ENCODE measurements around the gene MC4R. TPM values are rescaled to one million over a fixed set of nuclear protein-coding genes. Genes with fewer than 3 reads are reported as not detected.

The MC4R gene
- total and polyA plus RNA-seq, 10 of the 15 experiments (the other 5 are each of a cell fraction or from before 2014, with no cell fraction given): not detected

DNA sequence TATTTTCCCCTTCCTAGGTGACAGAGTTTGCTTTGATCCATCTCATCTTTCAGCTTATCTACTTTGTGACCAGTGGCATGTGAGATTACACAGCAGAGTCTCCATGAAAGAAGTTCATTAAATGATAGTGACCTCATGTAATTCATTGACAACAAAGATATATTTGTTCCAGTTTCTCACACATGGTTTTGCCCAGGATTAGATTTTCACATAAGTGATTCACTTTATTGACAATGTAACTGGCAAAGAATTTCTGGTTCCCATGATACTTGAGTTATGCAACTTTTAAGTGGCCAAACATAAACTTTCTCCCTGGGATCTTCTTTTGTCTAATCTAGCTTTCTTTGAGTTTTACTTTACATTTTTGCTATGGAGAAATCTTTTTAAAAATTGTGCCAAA lies 50.0 kb downstream of the MC4R start (continued):
- TF ChIP-seq, protein P1, sequence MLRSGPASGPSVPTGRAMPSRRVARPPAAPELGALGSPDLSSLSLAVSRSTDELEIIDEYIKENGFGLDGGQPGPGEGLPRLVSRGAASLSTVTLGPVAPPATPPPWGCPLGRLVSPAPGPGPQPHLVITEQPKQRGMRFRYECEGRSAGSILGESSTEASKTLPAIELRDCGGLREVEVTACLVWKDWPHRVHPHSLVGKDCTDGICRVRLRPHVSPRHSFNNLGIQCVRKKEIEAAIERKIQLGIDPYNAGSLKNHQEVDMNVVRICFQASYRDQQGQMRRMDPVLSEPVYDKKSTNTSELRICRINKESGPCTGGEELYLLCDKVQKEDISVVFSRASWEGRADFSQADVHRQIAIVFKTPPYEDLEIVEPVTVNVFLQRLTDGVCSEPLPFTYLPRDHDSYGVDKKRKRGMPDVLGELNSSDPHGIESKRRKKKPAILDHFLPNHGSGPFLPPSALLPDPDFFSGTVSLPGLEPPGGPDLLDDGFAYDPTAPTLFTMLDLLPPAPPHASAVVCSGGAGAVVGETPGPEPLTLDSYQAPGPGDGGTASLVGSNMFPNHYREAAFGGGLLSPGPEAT (IDR thresholded peaks at IDR 0.05; ENCODE audit: low read depth): no peak
- TF ChIP-seq USF1 (IDR thresholded peaks at IDR 0.05; ENCODE audit: borderline replicate concordance, extremely low read length, insufficient read depth, low read depth, low read length) (no peak), RUNX3 (IDR thresholded peaks at IDR 0.05; ENCODE audit: low read length) (no peak), NR2C1 (IDR thresholded peaks at IDR 0.05) (no peak), KLF5 (IDR thresholded peaks at IDR 0.05; ENCODE audit: partially characterized antibody) (no peak), SREBF2 (IDR thresholded peaks at IDR 0.05; ENCODE audit: low read length) (no peak), ZZZ3 (IDR thresholded peaks at IDR 0.05; ENCODE audit: control insufficient read depth, insufficient read length, low read depth) (no peak), CEBPB (IDR thresholded peaks at IDR 0.05; ENCODE audit: borderline replicate concordance in 1 of 2, low read depth in 2 of 2, low read length in 2 of 2) (no peak), CREB1 (IDR thresholded peaks at IDR 0.05; ENCODE audit: low read depth) (no peak)

Data from GM12878 (cell line).